WERI-Rb-1 (cell line): ENCODE measurements around the gene PUM1.

Experiments used
- DNase-seq: peaks from one replicate; pipeline ENCODE4 v3.0.0-alpha.2; 2020
- H3K27ac ChIP-seq: fragments of 250-450 bp; sonication (Bioruptor Pico); 2 replicates; pipeline ENCODE4 v1.5.1; 2020; ENCODE audit warnings: mild to moderate bottlenecking, moderate library complexity
- H3K27me3 ChIP-seq: fragments of 250-450 bp; sonication (Bioruptor Pico); 2 replicates; pipeline ENCODE4 v1.5.1; 2021; ENCODE audit warnings: mild to moderate bottlenecking, low read depth, moderate library complexity; ENCODE audit not compliant: insufficient read depth, severe bottlenecking
- H3K36me3 ChIP-seq: fragments of 250-450 bp; sonication (Bioruptor Pico); 2 replicates; pipeline ENCODE4 v1.5.1; 2020; ENCODE audit warnings: mild to moderate bottlenecking, moderate library complexity
- H3K4me3 ChIP-seq: 2 replicates; pipeline ENCODE4 v1.5.1; 2011; ENCODE audit warnings: low read depth, mild to moderate bottlenecking, control low read depth, low read length
- H3K9me3 ChIP-seq: fragments of 250-450 bp; sonication (Bioruptor Pico); 2 replicates; pipeline ENCODE4 v1.5.1; 2021; ENCODE audit warnings: mild to moderate bottlenecking, moderate library complexity; ENCODE audit not compliant: severe bottlenecking
- CTCF ChIP-seq: IDR thresholded peaks from 2 replicates; pipeline ENCODE4 v1.5.1; 2011; ENCODE audit warnings: low read depth, mild to moderate bottlenecking, control low read depth, inconsistent platforms, low read length

The PUM1 gene

GRCh38 chr1:31029026-31029425, 36.5 kb downstream of the PUM1 start:
- DNase-seq, result no peak
- H3K4me3 ChIP-seq, result no peak overlapping the region
- no peaks in the 10 kb centered on the region for H3K9me3 ChIP-seq
- H3K27ac ChIP-seq, result no peak overlapping the region
- TF ChIP-seq CTCF, result no peak
- peaks cover 60% of the 10 kb centered on the region for H3K36me3 ChIP-seq
- no peaks in the 10 kb centered on the region for H3K27me3 ChIP-seq

GRCh38 chr1:31027693-31028526, 37.6 kb downstream of the PUM1 start:
- H3K9me3 ChIP-seq, result no peaks in the 10 kb centered on the region
- H3K27ac ChIP-seq, result no peak overlapping the region
- H3K36me3 ChIP-seq, result peaks cover 67% of the 10 kb centered on the region
- H3K4me3 ChIP-seq, result no peak overlapping the region
- DNase-seq, result no peak
- H3K27me3 ChIP-seq, result no peaks in the 10 kb centered on the region
- TF ChIP-seq CTCF, result no peak

GRCh38 chr1:31022259-31022658, 43.3 kb downstream of the PUM1 start:
- H3K9me3 ChIP-seq, result no peaks in the 10 kb centered on the region
- no peaks in the 10 kb centered on the region for H3K27me3 ChIP-seq
- TF ChIP-seq CTCF, result no peak
- H3K27ac ChIP-seq, result no peak overlapping the region
- DNase-seq, result no peak
- H3K36me3 ChIP-seq, result peaks cover 62% of the 10 kb centered on the region
- H3K4me3 ChIP-seq, result no peak overlapping the region

DNA sequence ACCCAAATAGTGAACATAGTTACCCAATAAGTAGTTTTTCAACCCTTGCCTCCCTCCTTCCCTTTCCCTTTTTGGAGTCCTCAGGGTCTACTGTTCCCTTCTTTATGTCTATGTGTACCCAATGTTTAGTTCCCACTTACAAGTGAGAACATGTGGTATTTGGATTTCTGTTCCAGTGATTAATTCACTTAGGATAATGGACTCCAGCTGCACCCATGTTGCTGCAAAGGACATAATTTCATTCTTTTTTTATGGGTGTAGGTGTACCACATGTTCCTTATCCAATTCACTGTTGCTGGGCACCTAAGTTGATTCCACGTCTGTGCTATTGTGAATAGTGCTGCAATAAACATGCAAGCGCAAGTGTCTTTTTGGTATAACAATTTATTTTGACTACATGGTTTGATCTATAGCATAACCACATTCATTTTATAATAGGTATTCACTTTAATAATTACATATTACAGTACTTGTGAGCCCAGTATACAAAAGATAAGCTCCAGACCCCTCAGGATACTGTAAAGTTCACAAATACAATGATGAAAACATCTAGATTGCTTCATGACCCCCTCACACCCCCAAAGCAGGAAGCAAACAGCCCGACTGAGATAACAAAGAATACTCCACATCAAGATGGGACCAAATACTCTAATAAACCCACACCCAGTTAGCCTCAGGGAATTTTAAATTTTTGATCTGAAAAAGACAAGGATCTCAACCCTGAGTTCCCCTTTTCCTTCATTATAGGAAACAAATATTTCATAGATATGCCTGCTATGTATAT, 45.3 kb downstream of the PUM1 start:
- TF ChIP-seq CTCF, result no peak
- no peak overlapping the region for H3K27ac ChIP-seq
- no peak overlapping the region for H3K4me3 ChIP-seq
- no peaks in the 10 kb centered on the region for H3K27me3 ChIP-seq
- DNase-seq, result no peak
- peaks cover 54% of the 10 kb centered on the region for H3K36me3 ChIP-seq
- H3K9me3 ChIP-seq, result no peaks in the 10 kb centered on the region

GRCh38 chr1:31019401-31019800, 46.1 kb downstream of the PUM1 start:
- H3K36me3 ChIP-seq, result peaks cover 51% of the 10 kb centered on the region
- no peak for TF ChIP-seq CTCF
- H3K4me3 ChIP-seq, result no peak overlapping the region
- H3K9me3 ChIP-seq, result no peaks in the 10 kb centered on the region
- no peaks in the 10 kb centered on the region for H3K27me3 ChIP-seq
- DNase-seq, result no peak
- no peak overlapping the region for H3K27ac ChIP-seq
